Activated T-helper 1 cell treated with anti-CD3 and anti-CD28 coated beads, Interleukin-2, amount 50 U/mL, for 16 hours (primary cell): Measurements from ENCODE around the gene VRK1.

ENCODE experiments used
- DNase-seq, 2 donors: peaks; one replicate each; pipeline ENCODE4 v3.0.0-alpha.2; 2020; ENCODE audit warnings: low read depth in 1 of 2, low spot score in 1 of 2

Gene VRK1

DNA sequence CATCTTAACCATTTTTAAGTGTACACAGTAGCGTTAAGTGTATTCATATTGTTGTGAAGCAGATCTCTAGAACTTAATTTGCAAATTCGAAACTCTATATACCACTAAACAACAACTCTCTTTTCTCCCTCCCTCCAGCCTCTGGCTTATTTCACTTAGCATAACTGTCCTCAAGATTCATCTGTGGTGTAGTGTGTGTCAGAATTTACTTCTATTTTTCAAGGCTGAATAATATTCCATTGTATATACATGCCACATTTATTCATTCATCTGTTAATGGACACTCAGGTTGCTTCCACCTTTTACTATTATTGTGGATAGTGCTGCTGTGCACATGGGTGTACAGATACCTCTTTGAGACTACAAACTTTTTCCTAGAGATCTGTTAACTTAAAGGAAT, 26.5 kb downstream of the VRK1 start:
- DNase-seq, result no peak

DNA sequence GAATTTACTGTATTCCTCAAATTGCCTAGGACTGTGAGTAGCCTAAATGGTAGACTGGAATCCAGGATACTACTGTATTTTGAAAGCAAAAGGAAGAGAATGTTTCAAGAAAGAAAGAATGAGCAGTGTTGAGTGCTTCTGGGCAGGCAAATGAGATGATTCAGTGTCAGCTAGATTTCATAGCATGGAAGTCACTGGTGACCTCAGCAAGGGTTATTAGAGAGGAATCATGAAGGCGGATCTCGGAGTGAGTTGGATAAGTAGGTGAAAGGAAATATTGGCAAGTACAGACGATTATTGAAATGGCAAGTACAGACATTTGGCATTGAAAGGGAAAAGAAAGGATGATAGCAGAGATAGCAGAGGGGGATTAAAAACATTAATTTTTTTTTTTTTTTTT, 27.1 kb downstream of the VRK1 start:
- DNase-seq, result no peak

DNA sequence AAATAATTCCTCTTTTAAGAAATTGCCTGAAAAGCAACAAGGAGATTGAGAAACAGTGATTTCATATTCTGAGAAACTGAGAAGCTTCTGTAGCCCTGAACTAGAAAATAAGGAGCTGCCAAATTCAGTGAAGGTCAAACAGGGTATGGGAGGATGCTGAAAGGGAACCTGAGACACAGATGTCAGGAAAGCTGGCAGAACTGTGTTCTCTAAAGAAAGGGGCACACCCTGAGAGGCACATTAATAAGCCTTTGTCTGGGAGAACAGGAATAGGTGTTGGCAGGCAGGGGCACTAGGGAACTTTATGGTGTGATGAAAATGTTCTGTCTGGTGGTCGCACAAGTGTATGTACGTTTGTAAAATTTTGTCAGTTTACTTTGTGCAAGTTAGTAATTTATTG, 29.6 kb downstream of the VRK1 start:
- DNase-seq, result no peak

DNA sequence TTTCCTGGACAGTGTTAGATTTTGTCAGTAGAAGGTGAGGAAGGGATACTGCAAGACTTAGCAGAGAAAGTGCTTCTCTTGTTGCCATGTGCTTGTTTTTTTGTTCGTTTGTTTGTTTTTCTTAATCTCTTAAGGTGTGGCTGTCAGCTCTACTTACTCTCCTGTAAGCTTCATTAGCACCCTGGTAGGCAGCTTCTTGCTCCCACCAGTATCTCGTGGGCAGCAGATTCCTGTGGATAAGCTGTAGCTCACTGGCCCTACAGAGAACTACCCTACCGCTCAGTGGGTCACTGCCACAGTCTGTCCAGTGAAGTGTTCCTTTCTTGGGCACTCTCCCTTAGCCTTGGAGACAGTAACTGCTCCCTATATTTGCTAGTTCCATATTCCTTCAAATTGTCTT, 30.1 kb downstream of the VRK1 start:
- no peak for DNase-seq

DNA sequence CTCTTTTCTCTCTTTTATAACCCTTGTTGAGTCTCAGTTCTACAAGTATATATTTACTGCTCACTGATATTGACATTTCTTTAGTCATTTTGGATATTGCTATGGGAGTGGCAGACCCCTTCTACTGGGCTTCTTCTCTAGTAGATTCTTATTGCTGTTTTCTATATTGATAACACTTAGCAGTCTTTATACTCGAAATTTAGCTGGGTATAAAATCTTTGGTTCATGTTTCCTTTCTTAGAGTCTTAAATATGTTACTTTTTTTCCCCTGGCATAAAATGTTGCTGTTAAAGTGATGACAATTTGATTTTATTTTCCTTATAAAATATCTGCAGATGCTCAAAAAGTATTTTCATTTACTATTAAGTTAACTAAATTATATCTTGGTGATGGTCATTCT, 32.6 kb downstream of the VRK1 start:
- no peak for DNase-seq

DNA sequence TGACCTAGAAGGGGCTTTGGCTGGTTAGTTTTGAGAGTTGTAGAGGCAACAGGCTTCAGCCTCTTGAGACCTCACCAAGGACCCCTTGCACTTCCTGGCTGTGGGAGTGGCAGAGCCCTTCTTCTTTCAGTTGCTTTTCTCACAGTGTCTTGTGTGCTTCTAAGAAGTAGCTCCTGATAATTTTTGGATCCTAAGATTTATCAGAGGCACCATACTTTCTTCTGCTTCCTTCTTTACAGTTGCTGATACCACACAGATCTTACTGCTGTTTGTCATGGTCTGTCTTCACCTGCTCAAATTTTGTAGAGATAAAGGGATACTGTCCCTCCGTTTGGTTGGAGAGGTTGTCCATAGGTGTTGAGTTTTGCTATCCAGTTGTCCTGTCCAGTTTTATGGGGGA, 33.8 kb downstream of the VRK1 start:
- no peak for DNase-seq

DNA sequence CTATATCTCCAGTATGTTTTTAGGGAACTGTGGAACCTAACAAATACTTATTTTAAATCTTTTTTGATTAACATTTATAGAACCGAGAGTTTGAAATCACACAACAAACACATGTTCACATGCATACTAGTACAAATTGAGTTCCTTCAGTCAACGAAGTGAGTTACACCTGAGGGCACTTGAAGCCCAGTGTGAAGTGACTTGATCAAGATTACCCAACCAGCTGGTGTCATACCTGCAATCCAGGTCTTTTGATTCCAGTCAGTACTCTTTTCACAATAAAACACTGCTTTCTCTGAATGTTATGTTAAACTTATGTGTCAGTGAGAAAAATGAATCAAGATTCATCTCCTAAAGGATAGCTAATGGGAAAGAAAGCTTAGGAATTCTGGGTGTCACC, 35.2 kb downstream of the VRK1 start:
- DNase-seq, result no peak

DNA sequence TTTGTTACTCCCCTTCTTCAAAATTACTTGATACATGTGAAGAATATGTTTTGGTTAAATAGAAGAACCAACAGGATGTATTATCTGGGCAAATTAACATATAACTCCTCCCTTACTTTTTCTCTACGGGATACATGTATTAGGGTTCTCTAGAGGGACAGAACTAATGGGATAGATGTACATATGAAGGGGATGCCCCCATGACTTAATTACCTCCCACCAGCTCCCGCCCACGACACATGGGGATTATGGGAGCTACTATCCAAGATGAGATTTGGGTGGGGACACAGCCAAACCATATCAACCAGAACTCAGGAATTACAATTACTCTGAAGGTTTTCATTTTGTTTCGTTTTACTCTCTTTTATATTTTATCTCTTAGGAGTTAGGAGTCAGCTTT, 41.3 kb downstream of the VRK1 start:
- no peak for DNase-seq

DNA sequence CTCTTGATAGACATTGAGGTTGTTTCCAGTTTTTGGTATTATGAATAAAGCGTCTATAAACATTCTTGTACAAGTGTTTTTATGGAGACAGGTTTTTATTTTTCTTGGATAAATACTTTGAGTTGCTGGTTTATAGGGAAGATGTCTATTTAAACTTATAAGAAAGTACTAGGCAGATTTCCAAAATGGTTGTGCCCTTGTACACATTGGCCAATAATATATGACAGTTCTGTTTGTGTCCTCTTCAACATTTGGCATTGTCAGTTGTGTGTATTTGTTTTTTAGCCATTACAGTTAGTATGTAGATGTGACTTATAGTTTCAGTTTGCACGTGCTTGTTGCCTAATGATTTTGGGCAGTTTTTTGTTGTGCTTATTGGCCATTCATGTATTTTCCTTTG, 42.1 kb downstream of the VRK1 start:
- no peak for DNase-seq

DNA sequence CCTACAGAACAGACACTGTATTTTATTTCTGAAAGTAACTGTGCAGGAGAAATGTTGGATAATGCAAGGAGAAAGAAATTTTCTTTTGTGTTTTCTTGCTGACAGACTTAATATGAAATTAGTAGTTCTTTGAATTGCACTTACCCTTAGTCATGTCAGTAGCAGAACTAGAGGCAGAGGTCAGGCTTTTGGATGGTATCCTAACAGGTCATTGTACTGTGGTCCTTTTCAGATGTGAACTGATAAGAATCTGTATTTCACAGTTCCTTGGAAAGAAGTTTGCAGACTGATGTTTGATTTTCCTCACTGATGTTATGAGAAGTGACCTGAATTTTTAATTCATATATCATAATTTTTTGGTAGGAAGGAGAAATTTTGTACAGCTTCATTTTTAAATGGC, 46.0 kb downstream of the VRK1 start:
- no peak for DNase-seq

DNA sequence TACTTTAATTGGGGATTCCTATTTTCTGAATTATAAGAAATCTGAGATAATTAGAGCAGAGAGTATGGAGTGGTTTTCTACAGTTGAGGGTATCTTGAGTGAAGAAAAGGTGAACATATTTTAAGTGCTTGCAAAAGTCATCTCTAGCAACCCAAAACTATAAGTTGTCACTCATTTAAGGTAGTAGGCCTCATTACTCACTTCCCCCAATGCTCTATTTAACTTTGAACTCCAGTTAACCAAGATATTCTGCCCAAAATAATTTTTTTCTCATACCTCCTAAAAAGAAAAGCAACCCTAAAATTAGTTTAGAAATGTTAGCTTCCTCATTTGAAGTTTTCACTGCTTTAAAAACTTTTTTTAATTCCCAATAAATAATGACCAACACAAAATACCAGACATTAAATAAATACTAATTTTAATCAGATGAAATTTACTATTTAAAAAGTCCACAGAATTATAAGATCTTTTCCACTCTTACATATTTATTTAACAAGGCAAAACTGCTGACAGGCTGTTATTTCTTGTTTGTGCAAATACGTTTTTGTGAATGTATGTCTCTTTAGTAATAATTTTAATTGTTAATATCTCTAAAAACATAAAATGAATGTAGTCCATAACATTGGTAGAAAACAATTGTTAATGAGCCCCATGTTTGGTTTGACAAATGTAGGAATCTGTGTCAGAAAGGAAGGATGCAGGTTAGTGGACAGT, 47.8 kb downstream of the VRK1 start:
- no peak for DNase-seq

DNA sequence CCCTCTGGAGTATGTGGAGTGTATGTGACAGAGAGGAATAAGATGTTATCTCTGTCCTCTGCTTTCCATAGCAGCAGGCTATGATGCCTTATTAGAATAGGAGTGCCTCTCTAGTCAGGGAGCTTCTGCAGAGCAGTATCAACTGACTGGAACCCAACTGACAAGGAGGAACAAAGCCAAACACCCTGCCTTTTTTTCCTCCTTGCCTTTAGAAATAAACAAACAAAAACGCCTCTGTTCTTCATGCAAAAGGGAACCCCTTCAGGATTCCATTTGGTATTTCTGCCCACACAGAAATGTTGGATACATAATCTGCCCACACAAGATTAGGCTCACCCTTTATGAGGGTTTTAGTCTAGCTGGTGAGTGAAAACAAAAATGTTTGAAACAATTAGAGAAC, 50.3 kb downstream of the VRK1 start:
- DNase-seq, result no peak

DNA sequence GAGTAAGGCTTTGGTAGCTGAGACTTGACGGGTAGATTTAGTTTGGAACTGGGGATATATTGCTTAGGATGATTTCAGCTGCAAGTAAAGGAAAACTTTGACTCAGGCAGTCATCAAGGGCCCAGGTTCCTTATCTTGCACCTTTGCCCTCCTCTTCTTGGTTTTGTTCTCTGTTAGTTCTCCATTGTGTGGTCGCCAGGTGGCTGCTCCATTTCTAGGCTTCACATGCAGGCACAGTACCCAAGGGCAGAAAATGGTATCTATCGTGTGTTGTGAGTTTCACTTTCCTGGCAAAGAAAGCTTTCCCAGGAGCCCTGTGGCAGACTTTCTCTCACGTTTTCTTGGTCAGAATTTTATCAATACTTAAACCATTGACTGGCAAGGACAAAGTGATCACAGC, 50.8 kb downstream of the VRK1 start:
- DNase-seq, result no peak

DNA sequence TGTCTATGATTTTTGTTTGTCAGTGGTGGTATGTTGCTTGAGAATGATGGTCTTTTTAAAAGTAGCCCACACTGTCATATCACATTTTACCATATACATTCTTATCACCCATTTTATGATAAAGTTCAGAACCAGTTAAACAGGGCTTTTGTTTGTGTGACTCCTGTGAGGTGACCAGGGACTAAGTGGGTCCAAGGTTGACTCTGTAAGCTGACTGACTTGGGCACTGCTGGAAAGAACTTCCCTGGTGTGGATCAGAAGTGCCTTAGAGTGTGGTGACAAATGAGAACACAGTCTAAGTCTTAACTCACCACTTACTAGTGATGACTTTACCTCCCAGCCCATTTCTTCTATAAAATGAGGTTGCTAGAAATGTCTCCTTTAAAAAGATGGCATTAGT, 52.6 kb downstream of the VRK1 start:
- DNase-seq, result no peak

DNA sequence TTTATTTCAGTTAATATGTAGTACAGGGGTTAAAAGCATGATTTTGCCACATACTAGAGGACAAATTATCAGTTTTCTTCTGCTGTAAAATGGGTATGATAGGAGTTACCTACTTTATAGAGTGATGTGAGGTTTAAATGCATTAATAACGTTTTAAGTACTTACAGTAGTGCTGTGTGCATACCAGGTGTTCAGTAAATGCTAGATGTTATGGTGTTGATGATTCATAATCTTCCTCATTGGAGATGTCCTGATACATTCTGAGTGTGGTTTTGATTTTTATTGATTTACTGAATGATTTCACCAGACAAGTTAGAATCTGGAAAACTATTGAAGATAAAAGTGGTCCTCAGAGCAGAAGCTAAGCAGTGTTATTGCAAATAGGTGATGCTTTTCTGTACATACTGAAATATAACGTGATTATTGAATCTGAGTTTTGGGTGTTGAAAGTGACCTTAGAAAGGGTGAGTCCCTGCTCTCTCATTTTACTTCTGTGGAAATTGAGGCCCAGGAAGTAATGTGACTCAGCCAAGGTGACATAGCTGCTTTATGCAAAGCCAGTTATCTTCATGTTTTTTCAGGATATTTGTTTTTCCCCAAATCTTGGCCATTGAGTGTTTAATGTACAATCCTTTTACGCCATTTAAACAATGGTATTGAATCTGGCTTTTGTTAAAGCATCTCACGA, 54.7 kb downstream of the VRK1 start:
- no peak for DNase-seq

DNA sequence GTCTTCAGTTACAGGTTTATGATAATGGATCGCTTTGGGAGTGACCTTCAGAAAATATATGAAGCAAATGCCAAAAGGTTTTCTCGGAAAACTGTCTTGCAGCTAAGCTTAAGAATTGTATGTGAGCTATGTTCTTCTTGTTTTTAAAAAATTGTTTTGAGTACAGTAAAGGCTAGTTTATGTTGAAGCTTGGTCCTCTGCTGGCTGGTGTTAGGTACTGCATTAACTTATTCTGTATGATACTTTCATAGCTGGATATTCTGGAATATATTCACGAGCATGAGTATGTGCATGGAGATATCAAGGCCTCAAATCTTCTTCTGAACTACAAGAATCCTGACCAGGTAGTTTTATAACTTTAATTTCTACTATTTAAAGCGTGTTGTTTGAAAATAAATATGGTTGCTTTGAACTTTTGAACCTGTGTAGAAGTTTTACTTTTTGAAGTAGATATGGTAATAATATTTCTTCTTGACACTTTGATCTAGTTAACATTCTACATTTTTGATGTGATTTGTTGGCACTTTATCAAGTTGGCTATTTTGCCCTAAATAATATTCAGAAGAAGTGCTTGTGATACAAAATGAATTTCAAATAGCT, 55.7 kb downstream of the VRK1 start:
- no peak for DNase-seq

DNA sequence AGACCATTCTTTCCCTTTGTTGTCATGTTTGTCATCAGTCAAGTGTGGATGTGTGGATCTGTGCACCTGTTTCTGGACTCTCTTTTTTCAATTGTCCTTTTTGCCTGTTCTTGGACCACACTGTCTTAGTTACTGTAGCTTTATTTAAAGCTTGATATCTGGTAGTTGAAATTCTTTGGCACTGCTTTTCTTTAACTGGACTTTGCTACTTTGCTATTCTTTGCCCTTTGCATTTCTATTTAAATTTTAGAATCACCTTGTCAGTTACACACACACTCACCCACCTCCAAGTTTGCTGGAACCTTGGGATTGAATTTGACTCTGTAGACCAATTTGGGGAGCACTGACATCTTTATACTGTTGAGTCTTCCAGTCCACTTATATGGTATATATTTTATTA, 61.5 kb downstream of the VRK1 start:
- no peak for DNase-seq

DNA sequence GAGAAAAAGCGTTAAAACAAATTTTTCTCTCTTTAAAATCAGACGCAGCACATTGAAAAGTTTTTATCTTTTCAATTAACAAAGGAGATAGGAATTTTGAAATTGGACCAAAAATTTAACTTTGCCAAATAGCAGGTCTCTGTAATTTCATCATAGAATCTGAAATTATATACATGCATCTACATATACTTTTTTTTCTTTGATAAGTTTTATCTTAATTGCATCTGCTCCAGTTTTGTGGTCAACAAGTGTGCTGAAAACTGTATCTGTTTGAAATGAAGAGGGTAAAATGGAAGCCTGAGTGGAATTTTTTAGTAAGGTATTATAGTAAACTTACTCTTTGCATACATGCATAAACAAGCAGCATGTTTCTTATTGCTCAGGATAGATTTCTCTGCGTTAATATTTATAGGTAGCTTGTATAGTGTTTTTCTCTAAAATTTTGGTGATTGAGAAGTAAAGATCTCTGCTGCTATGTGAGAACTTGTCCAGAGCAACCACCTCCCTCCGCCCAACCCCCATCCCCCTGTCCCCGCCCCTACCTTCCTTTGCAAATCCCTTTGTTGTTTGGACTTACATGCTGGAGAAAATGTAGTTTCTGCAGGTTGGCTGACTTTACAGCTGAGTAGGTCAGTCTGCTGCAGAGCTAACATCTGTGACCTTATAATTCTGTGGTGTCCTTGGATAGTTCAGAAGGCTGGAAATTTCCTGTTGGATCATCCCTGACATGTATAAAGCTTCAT, 64.6 kb downstream of the VRK1 start:
- no peak for DNase-seq

DNA sequence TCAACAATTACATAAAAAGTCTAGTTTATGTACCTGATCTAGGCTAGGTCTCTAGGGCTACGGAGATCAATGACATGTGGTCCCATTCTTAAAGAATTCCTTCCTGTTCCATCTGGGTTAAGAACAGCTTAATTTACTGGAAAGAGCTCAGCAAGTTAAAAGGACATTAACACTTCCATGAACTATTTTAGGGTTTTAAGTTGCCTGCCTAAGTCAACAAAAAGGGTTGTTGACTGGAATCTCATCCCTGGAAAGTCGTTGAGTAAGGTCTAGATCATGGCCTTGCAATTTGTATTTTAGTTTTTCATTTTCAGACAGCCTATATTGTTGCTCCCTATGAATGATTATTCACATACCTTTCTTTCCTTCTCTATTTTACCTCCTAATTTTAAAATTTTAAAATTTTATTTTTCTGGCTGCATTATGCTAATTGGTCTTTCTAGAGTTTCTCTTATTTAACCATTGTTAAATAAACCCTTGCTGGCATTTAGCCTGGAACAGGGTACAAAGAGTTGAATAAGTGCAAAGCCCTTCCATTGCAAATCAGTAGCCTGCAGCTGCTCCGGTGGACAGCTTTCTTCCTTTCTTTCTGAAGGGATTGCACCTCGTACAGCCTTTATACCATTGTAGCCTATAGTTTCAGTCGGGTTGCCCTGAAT, 66.3 kb downstream of the VRK1 start:
- DNase-seq, result no peak

DNA sequence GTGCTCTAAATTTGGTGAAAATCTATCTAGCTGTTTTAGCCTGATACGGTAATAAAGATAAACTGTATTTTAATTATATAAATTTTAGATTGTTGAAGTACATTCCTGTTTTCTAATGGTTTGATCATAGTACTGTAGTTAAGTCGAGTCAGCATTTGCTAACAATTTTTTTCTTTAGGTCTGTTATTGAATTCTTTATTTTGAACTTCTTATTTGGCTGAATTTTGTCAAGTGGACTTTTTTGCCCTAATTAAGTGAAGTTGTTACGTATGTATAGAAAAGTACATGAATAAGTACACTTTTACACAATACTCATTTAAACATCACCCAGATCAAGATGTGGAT, 66.8 kb downstream of the VRK1 start:
- DNase-seq, result no peak

DNA sequence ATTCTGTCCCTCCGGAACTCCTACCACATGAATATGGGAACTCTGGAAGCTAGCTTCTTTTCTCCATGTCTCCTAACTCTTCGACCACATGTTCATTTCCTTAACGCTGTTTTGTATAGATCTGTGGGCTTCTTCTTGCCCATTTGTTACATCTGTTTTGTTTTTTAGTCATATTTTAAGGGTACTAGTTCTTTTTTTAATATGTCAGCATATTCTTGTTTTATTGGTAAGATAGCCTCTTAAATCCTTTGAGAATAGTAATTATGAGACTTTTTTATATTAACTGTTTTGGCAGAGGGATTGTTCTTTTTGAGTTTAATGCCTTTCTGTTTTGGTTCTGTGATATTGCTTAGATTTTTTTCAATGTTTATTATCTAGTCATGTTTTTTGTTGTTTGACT, 70.5 kb downstream of the VRK1 start:
- no peak for DNase-seq

DNA sequence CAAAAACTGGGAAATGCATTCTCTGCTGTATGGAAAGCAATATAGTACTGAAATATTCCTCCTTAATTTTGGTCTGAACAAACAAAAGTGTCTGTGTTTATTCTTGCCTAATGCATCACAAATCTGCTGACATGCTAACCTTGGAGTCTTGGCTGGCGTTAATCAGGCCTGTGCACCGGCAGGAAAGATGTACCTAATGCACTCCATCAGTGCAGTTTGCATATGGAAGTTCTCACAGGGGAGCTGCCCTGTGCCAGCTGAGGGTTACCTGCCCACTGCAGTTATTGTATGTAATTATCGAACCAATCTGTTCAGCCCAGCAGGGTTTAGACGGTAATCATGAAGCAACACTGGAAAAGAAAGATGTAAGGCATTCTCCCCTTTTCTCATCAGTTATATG, 76.9 kb downstream of the VRK1 start:
- DNase-seq, result no peak
